ENCODE measurements around the gene SMCO2. TPM values are rescaled to one million over a fixed set of nuclear protein-coding genes. Genes with fewer than 3 reads are reported as not detected.

Gene SMCO2
- under 1 TPM in 1 of 2 donors, not detected in 1; 0.41 TPM for total RNA-seq

GRCh38 chr12:27446436-27446835 lies at the start of gene SMCO2:
Gene SMCO2, plus strand, starts transcription at chr12:27446736. Its CDS starts 23,896 bp downstream, at chr12:27470632.
- no peaks in the 10 kb centered on the region for H3K4me1 ChIP-seq (replicated peaks)
- TF ChIP-seq, protein P1, sequence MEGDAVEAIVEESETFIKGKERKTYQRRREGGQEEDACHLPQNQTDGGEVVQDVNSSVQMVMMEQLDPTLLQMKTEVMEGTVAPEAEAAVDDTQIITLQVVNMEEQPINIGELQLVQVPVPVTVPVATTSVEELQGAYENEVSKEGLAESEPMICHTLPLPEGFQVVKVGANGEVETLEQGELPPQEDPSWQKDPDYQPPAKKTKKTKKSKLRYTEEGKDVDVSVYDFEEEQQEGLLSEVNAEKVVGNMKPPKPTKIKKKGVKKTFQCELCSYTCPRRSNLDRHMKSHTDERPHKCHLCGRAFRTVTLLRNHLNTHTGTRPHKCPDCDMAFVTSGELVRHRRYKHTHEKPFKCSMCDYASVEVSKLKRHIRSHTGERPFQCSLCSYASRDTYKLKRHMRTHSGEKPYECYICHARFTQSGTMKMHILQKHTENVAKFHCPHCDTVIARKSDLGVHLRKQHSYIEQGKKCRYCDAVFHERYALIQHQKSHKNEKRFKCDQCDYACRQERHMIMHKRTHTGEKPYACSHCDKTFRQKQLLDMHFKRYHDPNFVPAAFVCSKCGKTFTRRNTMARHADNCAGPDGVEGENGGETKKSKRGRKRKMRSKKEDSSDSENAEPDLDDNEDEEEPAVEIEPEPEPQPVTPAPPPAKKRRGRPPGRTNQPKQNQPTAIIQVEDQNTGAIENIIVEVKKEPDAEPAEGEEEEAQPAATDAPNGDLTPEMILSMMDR (IDR thresholded peaks at IDR 0.05): no peak
- TF ChIP-seq POLR2A (IDR thresholded peaks at IDR 0.05) (no peak), POLR2AphosphoS5 (IDR thresholded peaks at IDR 0.05) (no peak)
- whole genome bisulfite sequencing: 96% methylated on average over 3 of the region's 3 CpGs
- no peak within 1 kb of the TSS for H3K4me3 ChIP-seq
- no peaks in the 10 kb centered on the region for H3K36me3 ChIP-seq
- H3K27me3 ChIP-seq (replicated peaks; ENCODE audit: insufficient read depth): no peaks in the 10 kb centered on the region
- no peaks in the 10 kb centered on the region for H3K9me3 ChIP-seq
- intact Hi-C loops (cut with DNase I): no loop called here
- no peak for DNase-seq (ENCODE audit: low spot score)
- no peak within 1 kb of the TSS for H3K27ac ChIP-seq

GRCh38 chr12:27398466-27398865 lies 48.1 kb upstream of the SMCO2 start:
- Histone ChIP-seq H3K4me3 (no peak overlapping the region), H3K27me3 (replicated peaks; ENCODE audit: insufficient read depth) (no peaks in the 10 kb centered on the region), H3K36me3 (no peaks in the 10 kb centered on the region), H3K4me1 (replicated peaks) (no peaks in the 10 kb centered on the region), H3K27ac (no peak overlapping the region), H3K9me3 (no peaks in the 10 kb centered on the region)
- intact Hi-C loops (cut with DNase I): no loop called here
- DNase-seq (ENCODE audit: low spot score): no peak
- TF ChIP-seq POLR2AphosphoS5 (IDR thresholded peaks at IDR 0.05): no peak
- TF ChIP-seq, protein P1 (IDR thresholded peaks at IDR 0.05): no peak
- no peak for TF ChIP-seq POLR2A (IDR thresholded peaks at IDR 0.05)
- WGBS: 94% methylated on average over 2 of the region's 2 CpGs

DNA sequence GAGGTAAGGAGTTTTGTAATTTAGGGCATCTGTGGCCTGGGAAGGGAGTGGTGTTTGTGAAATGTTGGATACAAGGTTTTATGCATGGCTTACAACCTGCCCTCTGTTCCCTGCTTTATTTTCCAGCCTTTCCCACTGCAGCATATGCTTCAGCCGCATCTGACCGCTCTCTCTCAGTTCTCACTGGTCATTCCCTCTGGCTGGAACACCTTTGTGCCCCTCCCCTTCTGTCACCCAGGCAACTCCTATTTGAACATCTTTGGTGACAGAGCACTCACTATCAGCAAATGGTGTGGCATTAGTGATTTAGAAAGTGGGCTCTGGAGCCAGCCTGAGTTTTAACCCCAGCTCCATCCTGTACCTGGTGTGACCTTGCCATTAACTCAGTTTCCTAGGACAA lies 47.5 kb upstream of the SMCO2 start:
- no peak overlapping the region for H3K27ac ChIP-seq
- DNase-seq (ENCODE audit: low spot score): no peak
- no peaks in the 10 kb centered on the region for H3K36me3 ChIP-seq
- intact Hi-C loops (cut with DNase I): no loop called here
- H3K4me1 ChIP-seq (replicated peaks): no peaks in the 10 kb centered on the region
- H3K9me3 ChIP-seq: no peaks in the 10 kb centered on the region
- WGBS: 94% methylated on average over 2 of the region's 2 CpGs
- H3K4me3 ChIP-seq: no peak overlapping the region
- no peaks in the 10 kb centered on the region for H3K27me3 ChIP-seq (replicated peaks; ENCODE audit: insufficient read depth)
- TF ChIP-seq POLR2A (IDR thresholded peaks at IDR 0.05) (no peak), POLR2AphosphoS5 (IDR thresholded peaks at IDR 0.05) (no peak)

GRCh38 chr12:27400856-27401354 lies 45.6 kb upstream of the SMCO2 start:
- intact Hi-C loops (cut with DNase I): no loop called here
- DNase-seq (ENCODE audit: low spot score): no peak
- Histone ChIP-seq H3K27me3 (replicated peaks; ENCODE audit: insufficient read depth) (no peaks in the 10 kb centered on the region), H3K9me3 (no peaks in the 10 kb centered on the region), H3K4me1 (replicated peaks) (no peaks in the 10 kb centered on the region), H3K36me3 (no peaks in the 10 kb centered on the region), H3K4me3 (no peak overlapping the region), H3K27ac (no peak overlapping the region)
- WGBS: 75% methylated on average over 5 of the region's 5 CpGs
- TF ChIP-seq POLR2AphosphoS5 (IDR thresholded peaks at IDR 0.05) (no peak), POLR2A (IDR thresholded peaks at IDR 0.05) (no peak)
- TF ChIP-seq, protein P1 (IDR thresholded peaks at IDR 0.05): no peak

DNA sequence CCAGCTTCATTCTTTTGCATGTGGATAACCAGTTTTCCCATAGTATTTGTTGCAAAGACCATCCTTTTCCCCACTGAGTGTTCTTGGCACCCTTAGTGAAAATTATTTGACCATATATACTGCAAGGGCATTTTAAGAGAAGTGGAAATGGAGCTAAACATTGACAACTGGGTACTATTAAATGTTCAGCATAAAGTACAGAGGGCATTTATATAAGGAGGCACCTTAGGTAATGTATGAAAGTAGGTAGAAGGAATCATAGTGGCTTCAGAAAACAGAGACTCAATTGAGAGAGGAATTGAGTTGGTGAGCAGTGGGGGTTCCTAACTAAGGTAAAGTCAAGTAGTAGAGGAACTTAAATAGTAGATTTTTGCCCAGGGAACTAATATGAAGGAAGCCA lies 34.5 kb upstream of the SMCO2 start:
- H3K27me3 ChIP-seq (replicated peaks; ENCODE audit: insufficient read depth): no peaks in the 10 kb centered on the region
- no peak for DNase-seq (ENCODE audit: low spot score)
- no peak overlapping the region for H3K4me3 ChIP-seq
- intact Hi-C loops (cut with DNase I): no loop called here
- H3K4me1 ChIP-seq (replicated peaks): no peaks in the 10 kb centered on the region
- no peak for TF ChIP-seq POLR2A (IDR thresholded peaks at IDR 0.05)
- TF ChIP-seq POLR2AphosphoS5 (IDR thresholded peaks at IDR 0.05): no peak
- TF ChIP-seq, protein P1 (IDR thresholded peaks at IDR 0.05): no peak
- H3K36me3 ChIP-seq: no peaks in the 10 kb centered on the region
- H3K27ac ChIP-seq: no peak overlapping the region
- H3K9me3 ChIP-seq: no peaks in the 10 kb centered on the region

Measured in prostate gland (tissue), 2 donors.